ENCODE results near the gene PRICKLE4.

GRCh38 chr6:41775293-41775882 is 5.2 kb upstream of the PRICKLE4 start:
- TF ChIP-seq CTCF (conservative IDR thresholded peaks at IDR 0.05; ENCODE audit: low read length) (no peak), EZH2phosphoT487 (IDR thresholded peaks at IDR 0.05; ENCODE audit: borderline replicate concordance) (no peak)
